HG03095 (cell line): Measurements from ENCODE around the gene CRIP1.

Source experiments
- ATAC-seq: cut with Tn5 transposase; IDR thresholded peaks from one replicate; pipeline ENCODE4 v1.9.1; 2021; ENCODE audit warnings: moderate library complexity; ENCODE audit not compliant: unreplicated experiment

Gene CRIP1

DNA sequence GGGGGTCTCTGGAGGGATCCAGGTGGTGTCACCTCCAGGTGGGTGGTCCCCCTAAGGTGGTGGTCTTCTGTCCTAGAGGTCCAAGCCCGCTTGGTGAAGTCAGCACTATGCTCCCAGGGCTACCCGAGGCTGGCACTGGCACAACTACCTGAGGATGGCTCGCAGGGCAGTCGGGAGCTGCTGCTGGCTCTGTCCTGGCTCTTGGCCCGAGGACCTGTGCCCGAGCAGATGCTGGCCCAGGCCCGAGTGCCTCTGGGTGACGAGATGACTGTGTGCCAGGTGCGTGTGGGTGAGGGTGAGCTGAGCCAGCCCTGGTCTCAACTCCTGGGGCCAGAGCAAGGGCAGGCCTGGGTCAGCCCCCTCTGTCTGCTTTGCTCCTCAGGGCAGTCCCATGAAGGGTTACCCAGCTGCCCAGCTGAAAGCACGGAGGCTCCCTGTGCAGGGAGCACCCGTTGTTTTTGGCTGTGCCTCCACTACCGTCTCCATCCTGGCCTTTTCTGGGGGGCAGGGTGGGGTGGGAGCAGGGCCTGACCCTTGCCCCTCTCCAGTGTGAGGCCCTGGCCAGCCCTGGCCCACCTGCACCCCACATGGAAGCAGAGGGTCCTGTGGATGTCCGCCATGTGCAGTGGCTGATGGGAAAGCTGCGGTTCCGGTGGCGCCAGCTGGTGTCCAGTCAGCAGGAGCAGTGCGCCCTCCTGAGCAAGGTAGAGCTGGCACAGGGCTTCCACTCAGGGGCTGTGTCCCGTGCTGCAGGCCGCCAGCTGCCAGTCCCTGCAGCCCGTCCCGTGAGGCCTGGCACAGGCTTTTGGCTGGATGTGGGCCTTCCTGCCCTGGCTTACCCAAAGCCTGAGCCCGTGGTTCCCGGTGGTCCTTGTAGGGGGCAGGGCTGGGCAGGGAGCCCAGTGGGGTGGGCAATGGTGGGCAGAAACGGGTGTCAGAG is 5.6 kb downstream of the CRIP1 start:
- ATAC-seq = no peak

DNA sequence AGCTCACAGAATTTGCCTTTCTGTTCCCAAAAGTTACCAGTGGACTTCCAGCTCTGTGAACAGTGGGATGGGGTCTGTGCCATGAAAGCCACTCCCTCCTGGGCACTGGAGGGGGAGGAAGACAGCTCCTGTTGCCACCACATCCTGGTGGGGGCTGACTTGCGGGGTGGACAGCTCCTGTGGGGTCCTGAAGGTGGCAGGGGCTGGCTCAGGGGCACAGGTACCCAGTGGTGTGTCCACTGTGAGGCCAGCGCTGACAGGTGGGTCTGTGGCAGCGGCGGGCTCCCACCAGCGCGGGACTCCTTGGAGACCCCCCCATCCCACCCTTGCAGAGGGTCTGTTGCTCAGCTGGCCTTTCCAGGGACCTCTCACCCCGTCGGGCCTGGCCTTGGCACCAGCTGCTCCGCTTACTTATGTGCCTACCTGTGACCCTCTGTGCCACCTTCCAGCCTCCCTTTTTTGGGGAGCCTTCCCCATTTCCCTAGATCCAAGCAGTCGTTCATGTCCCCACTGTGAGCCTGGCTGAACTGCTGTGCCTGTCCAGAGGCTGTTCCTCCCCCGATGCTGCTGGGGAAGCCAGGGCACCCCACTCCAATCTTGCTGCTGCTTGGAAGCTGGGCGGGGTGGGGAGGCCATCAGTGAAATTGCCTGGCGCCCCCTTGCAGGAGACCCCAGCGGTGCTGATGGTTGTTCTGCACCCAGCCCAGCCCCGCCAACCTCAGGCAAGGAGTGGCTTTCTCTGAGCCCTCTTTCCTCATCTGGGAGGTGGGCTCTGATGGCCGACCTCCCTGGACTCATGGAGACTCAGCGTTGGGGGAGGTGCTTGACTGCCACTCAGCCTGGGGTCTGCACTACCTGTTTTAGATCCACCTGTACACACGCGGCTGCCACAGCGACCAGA is 6.5 kb downstream of the CRIP1 start:
- ATAC-seq = no peak

DNA sequence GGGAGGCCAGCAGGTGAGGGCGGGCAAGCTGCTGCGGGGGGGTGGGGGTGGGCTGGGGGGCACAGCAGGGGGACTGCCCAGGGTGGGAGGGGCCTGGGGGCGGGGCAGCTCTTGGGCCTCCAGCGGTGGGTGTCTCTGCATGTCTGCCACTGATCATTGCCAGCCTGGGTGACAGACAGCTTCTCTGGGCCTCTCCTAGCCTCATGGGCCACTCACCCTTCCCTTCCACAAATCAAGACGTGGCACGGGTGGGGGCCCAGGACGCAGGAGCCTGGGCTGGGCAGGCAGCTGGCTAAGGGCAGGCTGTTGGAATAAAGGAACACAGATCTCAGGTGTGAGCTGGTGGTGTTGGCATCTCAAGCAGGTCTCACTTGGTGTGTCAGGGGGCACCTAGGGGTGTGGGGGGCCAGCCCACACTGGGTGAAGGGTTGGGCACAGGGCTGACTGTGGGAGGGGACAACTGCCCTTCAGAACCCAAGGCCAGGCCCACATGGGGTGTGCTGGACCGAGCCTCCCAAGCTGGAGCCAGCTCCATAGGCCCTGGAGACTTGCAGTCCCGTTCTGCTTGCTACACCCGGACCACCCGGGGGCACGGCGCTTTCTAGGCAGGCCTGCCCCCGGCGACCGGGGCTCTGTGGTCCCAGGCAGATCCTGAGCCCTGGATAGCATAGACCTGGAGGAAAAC is 7.4 kb downstream of the CRIP1 start:
- no peak for ATAC-seq

DNA sequence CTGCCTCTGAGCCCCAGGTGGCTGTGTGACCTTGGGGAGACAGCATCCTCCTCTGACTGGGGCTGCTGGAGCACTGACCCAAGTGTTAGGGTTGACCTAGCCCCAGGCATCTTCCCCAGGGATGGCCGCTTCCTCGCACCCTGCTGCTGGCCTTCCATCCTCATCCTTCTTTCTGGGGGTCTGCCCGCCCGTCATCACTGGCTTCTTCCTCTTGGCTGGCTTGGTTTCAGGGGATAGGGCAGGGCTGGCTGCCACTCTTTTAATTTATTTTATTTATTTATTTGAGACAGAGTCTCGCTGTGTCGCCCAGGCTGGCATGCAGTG is 7.9 kb downstream of the CRIP1 start:
- no peak for ATAC-seq

DNA sequence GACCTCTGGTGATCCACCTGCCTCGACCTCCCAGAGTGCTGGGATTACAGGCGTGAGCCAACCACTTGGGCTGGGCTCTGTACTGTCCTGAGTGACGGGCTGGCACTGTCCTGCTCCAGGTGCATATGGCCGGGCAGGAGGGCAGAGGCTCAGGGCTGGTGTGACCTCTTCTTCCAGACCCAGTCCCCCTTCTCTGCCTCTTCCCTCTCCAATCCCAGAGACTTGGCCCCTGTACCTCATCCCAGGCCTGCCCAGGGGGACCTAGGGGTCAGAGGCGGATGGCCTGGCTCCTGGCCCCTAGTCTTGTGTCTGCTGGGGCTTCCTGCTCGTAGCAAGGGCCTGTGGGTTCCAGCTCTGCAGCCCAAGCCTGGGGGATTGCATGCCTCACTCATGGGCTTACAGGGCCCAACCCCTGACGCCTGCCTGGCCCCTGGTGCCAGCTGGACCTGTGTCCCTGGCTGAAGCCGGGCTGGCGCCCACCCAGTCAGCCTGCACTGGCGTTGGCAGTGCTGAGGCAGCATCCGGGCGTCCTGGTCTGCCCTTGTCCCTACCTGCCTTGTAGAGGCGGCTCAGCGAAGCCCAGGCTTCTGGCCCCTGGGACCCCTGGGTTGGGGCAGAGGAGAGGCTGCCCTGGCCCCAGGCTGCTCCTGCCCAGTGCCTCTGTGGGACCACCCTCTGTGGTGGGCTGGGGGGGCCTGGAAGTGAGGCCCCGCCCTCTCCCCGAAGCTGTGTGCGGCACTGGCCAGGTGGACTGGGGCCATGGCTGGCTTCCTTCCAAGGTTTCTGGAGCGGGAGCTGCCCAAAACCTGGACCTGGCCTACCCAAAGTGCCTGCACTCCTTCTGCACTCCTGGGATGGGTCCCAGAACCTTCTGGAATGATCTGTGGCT is 8.7 kb downstream of the CRIP1 start:
- ATAC-seq = no peak

DNA sequence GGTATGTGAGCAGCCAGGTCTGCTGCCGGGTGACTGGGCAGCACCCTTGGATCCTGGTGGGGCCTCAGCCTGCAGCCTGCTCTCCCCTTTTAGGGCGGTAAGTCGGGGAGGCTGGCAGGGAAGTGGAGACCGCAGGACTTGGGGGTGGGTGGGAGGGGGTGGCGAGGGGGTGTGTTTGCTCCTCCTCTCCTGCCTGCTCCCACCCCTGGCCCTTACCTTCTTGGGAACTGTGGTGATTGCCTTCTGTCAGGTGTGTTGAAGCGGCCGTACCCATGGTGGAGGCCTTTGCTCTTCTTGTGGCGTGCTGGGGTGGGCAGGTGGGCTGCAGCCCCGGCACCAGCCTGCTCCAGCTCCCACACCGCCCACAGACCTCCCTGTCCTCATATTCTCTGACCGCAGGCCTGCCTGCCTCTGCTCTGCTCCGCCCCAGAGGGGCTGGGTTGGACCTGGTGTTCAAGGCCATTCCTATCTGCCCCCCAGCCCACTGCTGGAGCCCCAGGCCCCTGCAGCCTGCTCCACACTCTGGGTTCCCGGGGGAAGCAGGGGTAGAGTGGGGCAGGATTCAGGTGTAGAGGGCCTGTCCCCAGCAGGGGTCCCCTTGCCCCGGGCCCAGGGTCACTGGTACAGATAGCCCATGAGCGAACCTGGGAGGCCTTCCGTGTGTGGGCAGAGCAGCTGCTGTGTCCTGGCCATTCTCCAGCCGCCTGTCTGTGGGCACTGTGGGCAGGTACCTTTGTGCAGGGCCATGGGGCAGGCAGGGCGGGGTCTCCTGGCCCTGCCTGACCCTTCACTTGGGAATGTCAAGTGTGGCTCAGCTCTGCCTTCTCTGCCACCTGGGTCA is 9.5 kb downstream of the CRIP1 start:
- no peak for ATAC-seq

DNA sequence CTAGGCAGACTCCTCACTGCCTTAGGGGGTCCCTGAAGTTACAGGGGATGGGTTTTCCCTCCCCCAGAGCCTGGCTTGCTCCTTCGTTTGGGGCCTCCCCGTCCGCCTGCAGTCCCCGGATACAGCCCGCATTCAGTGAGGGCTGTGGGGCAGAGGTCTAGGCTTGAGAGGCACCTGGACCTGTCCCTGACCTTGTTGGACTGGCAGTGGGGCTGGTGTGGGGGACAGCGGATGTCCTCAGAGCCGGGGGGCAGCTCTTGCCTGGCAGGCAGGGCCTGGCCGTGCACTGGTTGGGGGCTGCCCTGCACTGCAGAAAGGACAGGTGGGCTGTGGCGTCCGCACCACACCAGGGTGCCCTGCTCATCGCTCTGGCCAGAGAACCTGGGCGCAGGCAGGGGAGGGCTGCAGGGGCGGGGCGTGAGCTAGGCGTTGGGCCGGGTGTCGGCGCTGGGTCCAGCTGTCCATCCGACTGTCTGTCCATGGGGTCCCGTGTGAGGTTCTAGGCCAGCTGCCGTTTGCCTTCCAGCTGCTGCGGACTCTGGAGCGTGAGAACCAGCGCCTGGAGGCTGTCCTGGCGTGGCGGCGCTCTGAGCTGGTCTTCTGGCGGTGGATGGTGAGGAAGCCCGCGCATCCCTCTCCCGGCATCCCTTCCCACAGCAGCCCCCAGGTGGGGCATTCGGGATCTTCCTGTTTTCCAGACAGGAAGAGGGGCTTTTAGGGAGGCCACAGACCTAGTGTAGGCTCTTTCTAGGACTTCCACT is 10.3 kb downstream of the CRIP1 start:
- no peak for ATAC-seq

DNA sequence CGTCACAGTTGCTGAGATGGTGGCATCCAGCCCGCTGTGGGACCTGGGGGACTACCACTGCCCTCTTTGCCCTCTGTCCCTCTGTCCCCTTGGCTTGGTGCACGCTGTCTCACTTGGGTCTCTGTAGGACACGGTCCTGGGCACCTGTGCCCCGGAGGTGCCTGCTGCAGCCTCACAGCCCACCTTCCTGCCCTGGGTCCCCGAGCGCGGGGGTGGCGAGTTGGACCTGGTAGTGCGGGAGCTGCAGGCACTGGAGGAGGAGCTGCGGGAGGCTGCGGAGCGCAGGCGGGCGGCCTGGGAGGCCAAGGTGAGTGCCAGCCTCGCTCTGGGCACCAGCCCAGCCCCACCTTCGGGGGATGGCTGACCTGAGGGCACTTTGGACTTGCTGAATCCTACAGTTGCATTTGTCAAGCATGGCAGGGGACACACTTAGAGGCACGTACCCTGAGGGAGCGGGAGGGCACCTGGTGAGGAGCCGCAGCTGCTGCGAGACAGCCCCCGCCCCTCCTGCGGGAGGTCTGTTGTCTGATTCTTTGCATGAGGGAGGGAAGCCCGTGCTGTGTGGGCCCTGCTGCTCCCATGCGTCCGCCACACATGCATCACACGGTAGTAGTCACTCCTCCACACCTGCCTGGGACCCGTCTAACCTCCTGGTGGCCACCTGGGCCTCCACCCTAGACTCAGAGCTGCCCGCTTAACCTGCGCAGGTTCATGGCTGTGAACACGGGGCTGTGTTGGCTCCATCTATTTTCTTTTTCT is 11.2 kb downstream of the CRIP1 start:
- ATAC-seq = no peak

DNA sequence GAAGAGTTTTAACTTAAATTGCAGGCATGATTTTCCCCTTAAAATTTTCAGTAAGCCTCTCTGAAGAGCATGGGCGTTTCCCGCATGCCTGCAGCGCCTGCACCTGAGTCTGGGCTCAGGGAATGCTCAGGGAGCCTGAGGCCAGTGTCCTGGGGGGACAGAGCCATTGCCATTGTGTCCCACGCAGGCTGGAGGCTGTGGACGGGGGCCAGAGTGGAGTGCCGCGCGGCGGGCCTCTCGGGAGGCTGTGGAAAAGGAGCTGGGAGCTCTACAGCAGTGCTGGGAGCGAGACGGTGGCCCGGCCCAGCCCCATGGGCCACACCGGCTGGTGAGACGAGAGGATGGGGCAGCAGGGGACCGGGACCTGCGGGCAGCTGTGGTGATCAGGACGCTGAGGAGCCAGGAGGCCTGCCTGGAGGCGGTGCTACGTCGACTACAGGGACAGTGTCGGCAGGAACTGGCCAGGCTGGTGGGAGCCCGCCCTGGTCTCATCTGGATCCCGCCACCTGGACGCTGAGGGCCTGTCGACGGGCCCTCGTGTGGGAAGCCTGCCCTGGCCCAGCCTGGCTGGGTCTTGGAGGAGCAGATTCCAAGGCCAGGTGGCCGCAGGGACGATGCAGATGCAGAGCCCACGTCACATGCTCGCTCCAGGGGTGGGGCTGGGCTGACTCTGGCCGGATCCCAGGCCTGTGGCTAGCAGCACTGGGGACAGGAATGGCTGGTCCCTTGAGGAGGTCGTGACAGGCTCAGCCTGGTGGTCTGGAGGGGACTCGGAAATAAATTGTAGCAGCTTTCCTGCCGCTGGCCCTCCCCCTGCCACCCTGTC is 12.0 kb downstream of the CRIP1 start:
- no peak for ATAC-seq

DNA sequence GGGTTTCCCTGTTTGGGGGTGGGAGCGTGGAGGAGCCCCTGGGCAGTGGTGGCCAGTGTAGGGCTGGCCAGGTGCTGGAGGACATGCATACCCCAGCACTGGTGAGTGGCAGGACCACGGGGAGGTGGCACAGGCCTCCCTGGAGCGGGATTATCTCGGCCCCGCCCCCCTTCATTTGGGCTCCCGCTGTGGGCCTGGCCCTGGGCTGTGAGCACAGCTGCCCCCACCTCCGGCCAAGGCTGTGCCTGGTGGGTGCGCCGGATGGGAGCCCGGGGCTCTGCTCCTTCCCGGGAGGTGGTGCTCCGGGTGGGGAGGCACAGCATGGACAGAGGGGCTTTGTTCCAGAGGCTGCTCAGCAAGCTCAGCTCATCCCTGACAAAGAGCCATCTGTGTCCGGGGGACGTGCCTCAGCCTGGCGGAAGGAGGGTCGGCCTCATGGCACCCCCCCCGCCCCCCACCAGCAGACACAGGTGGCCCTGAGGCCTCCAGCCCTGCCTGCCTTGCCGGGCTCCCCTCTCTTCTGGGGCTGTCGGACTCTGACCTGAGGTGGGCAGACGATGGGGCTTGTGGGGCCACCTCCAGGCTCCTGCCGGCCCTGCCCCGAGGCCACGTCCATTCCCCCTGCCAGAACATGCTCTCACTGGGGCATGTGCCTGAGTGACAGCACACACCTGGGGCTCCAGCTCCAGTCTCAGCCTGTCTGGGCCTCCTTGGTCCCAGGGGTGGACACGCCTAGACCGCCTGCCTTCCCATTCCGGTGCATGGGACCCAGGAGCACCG is 12.8 kb downstream of the CRIP1 start:
- no peak for ATAC-seq

DNA sequence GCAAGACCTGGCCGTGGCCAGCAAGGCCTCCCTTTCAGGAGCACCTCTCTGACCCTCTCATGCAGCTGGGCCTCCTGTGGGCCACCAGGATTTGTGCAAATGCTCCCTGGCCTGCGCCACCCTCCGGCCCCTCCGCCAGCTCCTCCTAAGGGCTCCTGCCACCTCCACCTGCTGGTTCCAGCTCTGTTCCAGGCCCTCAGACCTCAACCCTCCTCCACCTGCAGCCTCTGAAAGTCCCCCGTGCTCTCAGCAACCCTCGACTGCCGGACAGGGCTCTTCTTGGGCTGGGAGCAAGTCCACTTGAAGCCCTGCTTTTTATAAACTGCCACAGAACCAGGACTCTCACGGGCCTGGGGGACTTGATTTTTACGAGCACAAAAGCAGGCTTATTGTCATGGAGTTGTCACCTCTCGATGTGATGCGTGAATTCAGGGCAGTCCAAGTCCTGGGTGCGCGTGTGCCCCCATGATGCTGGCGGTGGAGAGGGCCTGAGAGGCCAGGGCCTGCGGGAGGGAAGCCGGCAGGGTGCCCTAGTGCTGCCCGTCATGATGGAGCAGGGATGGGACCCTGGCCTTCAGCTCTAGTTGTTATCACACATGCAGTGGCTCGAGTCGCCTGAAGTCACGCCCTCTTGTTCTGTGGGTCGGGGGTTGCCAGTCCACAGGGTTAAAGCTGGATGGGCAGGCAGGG is 13.5 kb downstream of the CRIP1 start:
- ATAC-seq = no peak

DNA sequence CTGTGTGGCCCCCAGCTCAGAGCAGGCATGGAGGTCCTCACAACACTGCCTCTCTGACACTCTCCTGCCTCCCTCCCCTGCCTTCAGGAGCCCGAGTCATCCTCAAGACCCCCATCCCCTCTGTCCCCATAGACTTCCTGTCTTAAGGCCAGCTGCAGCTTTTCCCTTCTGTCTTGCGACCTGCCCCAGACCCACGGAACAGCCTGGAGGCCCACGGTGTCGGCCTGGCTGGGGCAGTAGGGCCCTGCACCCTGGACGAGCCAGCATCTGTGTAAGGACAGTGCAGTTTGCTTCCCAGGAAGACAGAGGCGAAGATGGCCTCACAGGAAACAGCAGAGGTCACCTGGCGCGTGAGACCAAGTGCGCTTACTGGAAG is 14.0 kb downstream of the CRIP1 start:
- ATAC-seq = no peak

DNA sequence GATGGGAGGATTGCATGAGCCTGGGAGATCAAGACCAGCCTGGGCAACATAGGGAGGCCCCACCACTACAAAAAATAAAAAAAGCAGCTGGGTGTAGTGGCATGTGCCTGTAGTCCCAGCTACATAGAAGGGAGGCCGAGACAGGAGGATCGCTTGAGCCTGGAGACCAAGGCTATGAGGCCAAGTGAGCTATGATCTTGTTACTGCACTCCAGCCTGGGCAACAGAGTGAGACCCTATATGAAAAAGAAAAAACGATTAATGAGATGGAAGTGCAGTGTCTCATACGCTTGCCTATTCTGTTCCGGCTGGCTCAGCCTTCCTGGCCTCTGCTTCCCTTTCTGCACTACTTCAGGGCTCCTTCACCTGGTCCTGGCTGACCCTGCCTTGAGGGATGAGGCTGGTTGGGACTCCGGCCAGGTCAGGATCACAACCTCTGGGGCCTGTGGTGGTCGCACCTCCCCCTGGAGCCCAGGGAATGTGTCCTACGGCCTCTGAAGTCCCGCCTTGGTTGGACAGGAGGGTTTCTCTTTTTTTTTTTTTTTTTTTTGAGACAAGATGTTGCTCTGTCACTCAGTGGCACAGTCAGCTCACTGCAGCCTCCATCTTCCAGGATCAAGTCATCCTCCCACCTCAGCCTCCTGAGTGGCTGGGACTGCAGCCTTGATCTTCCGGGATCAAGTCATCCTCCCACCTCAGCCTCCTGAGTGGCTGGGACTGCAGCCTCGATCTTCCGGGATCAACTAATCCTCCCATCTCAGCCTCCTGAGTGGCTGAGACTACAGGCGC is 15.0 kb downstream of the CRIP1 start:
- ATAC-seq = no peak

DNA sequence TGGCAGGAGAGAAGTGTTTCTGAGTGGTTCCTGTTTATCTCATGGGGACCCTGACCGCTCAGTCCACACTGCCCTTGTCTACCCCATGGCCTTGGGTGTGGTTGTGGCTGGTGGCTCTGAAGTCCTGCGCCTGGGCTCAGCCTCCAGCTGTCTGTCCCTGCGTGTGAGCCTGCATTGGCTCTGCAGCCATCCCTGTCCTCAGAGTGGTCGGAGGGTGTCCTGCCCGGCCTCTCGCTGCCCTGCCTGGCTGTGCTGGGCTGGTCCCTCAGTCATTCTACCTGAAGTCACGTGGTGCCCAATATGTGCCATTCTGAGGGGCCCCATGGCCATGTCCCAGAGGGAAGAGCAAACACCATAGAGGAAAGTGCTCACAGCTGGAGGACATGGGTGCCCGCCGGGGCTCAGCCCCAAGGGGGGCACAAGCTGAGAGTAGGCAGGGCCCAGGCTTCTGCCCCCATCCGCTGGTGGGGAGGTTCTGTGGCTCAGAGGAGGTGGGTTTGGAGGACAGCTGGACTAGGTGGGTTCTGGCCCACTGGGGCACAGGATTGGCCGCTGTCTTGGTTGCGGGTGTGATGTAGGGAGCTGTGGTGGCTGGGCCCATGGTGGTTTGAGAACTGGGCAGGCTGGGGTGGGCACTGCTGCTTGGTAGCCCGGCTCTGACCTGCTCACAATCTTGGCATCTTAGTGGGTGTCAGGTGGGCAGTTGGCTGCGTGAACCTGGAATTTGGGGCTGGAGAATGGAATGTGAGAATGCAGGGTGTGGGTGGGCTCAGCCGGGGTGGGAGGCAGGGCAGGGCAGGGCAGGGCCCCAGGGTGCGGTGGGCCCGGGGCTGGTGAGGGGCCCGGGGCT is 16.0 kb downstream of the CRIP1 start:
- no peak for ATAC-seq
